H1 (cell line): Measurements from ENCODE around the gene ASXL3. TPM values are rescaled to one million over a fixed set of nuclear protein-coding genes. Genes with fewer than 3 reads are reported as not detected.

Source experiments
- CTCF ChIA-PET: fragments of 300-600 bp; sonication (Branson Sonifier 250); formaldehyde crosslinking; loops from one replicate; lab custom pipeline; 2021; ENCODE audit not compliant: partially characterized antibody; lab: Charles Lee
- POLR2A ChIA-PET: fragments of 300-600 bp; sonication (Branson Sonifier 250); formaldehyde crosslinking; loops from one replicate; lab custom pipeline; 2021; ENCODE audit warnings: inconsistent platforms; ENCODE audit not compliant: partially characterized antibody; lab: Charles Lee
- DNase-seq, 2 experiments: peaks; one replicate each; pipeline versions ENCODE4 v3.0.0 to v3.0.0-alpha.2; 2010 to 2022; ENCODE audit warnings: low spot score in 2 of 2, low read depth in 1 of 2, mixed read lengths in 1 of 2
- FAIRE-seq: peaks from 2 replicates; lab custom pipeline; 2011; peaks lifted over from hg19 to GRCh38; lab: Jason Lieb, UNC
- H2AFZ ChIP-seq: 2 replicates; pipeline ENCODE4 v1.8.1; 2012; ENCODE audit warnings: low read length, inconsistent platforms
- H2AK5ac ChIP-seq: 2 replicates; pipeline ENCODE4 v1.6.1; 2013; ENCODE audit warnings: low read depth, low read length
- H2BK120ac ChIP-seq: replicated peaks from 2 replicates; pipeline ENCODE3; 2013; ENCODE audit warnings: low read depth, low read length, inconsistent platforms
- H2BK12ac ChIP-seq: 2 replicates; pipeline ENCODE4 v1.6.1; 2013; ENCODE audit warnings: low read depth, low read length
- H2BK15ac ChIP-seq: 2 replicates; pipeline ENCODE4 v1.6.1; 2013; ENCODE audit warnings: low read length
- H2BK20ac ChIP-seq: 2 replicates; pipeline ENCODE4 v1.6.1; 2013; ENCODE audit warnings: low read length
- H2BK5ac ChIP-seq: 2 replicates; pipeline ENCODE4 v1.6.1; 2013; ENCODE audit warnings: low read depth, low read length
- H3K14ac ChIP-seq: 2 replicates; pipeline ENCODE4 v1.6.1; 2013; ENCODE audit warnings: inconsistent platforms; ENCODE audit not compliant: insufficient read length
- H3K18ac ChIP-seq: 2 replicates; pipeline ENCODE4 v1.6.1; 2013; ENCODE audit warnings: low read length; ENCODE audit errors: extremely low read depth
- H3K23ac ChIP-seq: 2 replicates; pipeline ENCODE4 v1.6.1; 2013; ENCODE audit warnings: inconsistent platforms; ENCODE audit not compliant: insufficient read length
- H3K23me2 ChIP-seq: 2 replicates; pipeline ENCODE4 v1.6.1; 2013; ENCODE audit warnings: low read depth, low read length
- H3K27ac ChIP-seq: 2 replicates; pipeline ENCODE4 v1.6.1; 2011; ENCODE audit warnings: low read depth, low read length, inconsistent platforms
- H3K27me3 ChIP-seq, 4 experiments: replicated peaks in 1 of 4; 1 replicate in 1 of 4; 2 replicates in 3 of 4; pipeline versions ENCODE4 v1.6.1 to v1.8.1; 2011 to 2013; ENCODE audit warnings: low read length in 3 of 4, mild to moderate bottlenecking in 3 of 4, inconsistent platforms in 2 of 4, mixed read lengths in 2 of 4, moderate library complexity in 1 of 4; ENCODE audit not compliant: control insufficient read depth in 3 of 4, insufficient read depth in 3 of 4; ENCODE audit errors: extremely low read depth in 1 of 4
- H3K36me3 ChIP-seq, 4 experiments: 2 replicates each; pipeline versions ENCODE4 v1.6.1 to v1.8.1; 2011 to 2013; ENCODE audit warnings: mild to moderate bottlenecking in 4 of 4, low read length in 3 of 4, moderate library complexity in 2 of 4, control low read depth in 1 of 4, inconsistent platforms in 1 of 4; ENCODE audit not compliant: insufficient read depth in 4 of 4, control insufficient read depth in 2 of 4
- H3K4ac ChIP-seq: replicated peaks from 2 replicates; pipeline ENCODE3; 2013; ENCODE audit warnings: low read length, low read depth, mixed read lengths, inconsistent platforms; ENCODE audit not compliant: insufficient read length
- H3K4me1 ChIP-seq, 4 experiments: replicated peaks in 1 of 4; 1 replicate in 1 of 4; 2 replicates in 3 of 4; pipeline versions ENCODE4 v1.6.1 to v1.8.1; 2011 to 2013; ENCODE audit warnings: low read length in 3 of 4, inconsistent platforms in 2 of 4, mixed read lengths in 1 of 4; ENCODE audit not compliant: insufficient read depth in 4 of 4, control insufficient read depth in 3 of 4
- H3K4me2 ChIP-seq, 2 experiments: 2 replicates each; pipeline versions ENCODE4 v1.6.1 to v1.8.1; 2011 to 2013; ENCODE audit warnings: low read depth in 2 of 2, low read length in 2 of 2, control low read depth in 1 of 2, inconsistent platforms in 1 of 2, mild to moderate bottlenecking in 1 of 2; ENCODE audit not compliant: insufficient read depth in 1 of 2
- H3K4me3 ChIP-seq, 4 experiments: fragments of 200-600, 300-600 bp in 1 of 4; sonication (generic), shearing (Covaris generic), sonication (Bioruptor Twin) in 1 of 4; 2 replicates each; pipeline versions ENCODE4 v1.5.1 to v1.8.1; 2011 to 2016; ENCODE audit warnings: low read length in 4 of 4, low read depth in 3 of 4, control low read depth in 2 of 4, inconsistent platforms in 2 of 4, mild to moderate bottlenecking in 2 of 4, mixed read lengths in 1 of 4, moderate library complexity in 1 of 4; ENCODE audit not compliant: insufficient read depth in 2 of 4; ENCODE audit errors: extremely low read depth in 1 of 4
- H3K56ac ChIP-seq: replicated peaks from 2 replicates; pipeline ENCODE3; 2013; ENCODE audit warnings: low read depth, mild to moderate bottlenecking, mixed read lengths, low read length, inconsistent platforms; ENCODE audit not compliant: insufficient read length
- H3K79me1 ChIP-seq: 2 replicates; pipeline ENCODE4 v1.6.1; 2013; ENCODE audit warnings: low read depth, low read length, control low read depth
- H3K79me2 ChIP-seq, 2 experiments: 2 replicates each; pipeline versions ENCODE4 v1.6.1 to v1.8.1; 2012 to 2013; ENCODE audit warnings: low read length in 2 of 2, mild to moderate bottlenecking in 2 of 2, inconsistent platforms in 1 of 2; ENCODE audit not compliant: insufficient read depth in 2 of 2, control insufficient read depth in 1 of 2
- H3K9ac ChIP-seq, 4 experiments: replicated peaks in 1 of 4; 1 replicate in 1 of 4; 2 replicates in 3 of 4; pipeline versions ENCODE4 v1.6.1 to v1.8.1; 2011 to 2013; ENCODE audit warnings: low read depth in 3 of 4, low read length in 3 of 4, control low read depth in 2 of 4, mild to moderate bottlenecking in 2 of 4, moderate library complexity in 2 of 4, inconsistent platforms in 1 of 4; ENCODE audit errors: extremely low read depth in 1 of 4
- H3K9me3 ChIP-seq, 2 experiments: 2 replicates each; pipeline versions ENCODE4 v1.6.1 to v1.8.1; 2012 to 2013; ENCODE audit warnings: mild to moderate bottlenecking in 2 of 2, moderate library complexity in 2 of 2, control low read depth in 1 of 2, inconsistent platforms in 1 of 2, low read depth in 1 of 2, low read length in 1 of 2, mixed read lengths in 1 of 2; ENCODE audit not compliant: insufficient read depth in 2 of 2
- H4K20me1 ChIP-seq, 2 experiments: replicated peaks in 1 of 2; 2 replicates each; pipeline versions ENCODE3 to v1.8.1; 2011 to 2013; ENCODE audit warnings: inconsistent platforms in 2 of 2, low read length in 2 of 2, mild to moderate bottlenecking in 1 of 2; ENCODE audit not compliant: insufficient read depth in 2 of 2, control insufficient read depth in 1 of 2
- H4K5ac ChIP-seq: 2 replicates; pipeline ENCODE4 v1.6.1; 2013; ENCODE audit warnings: low read length, low read depth, mixed read lengths, inconsistent platforms; ENCODE audit not compliant: insufficient read length
- H4K8ac ChIP-seq: 2 replicates; pipeline ENCODE4 v1.8.0; 2013; ENCODE audit warnings: mild to moderate bottlenecking, moderate library complexity, low read length, inconsistent platforms; ENCODE audit not compliant: insufficient read depth; ENCODE audit errors: extremely low read depth
- H4K91ac ChIP-seq: replicated peaks from 2 replicates; pipeline ENCODE3; 2013; ENCODE audit warnings: low read length, mixed read lengths, inconsistent platforms; ENCODE audit not compliant: insufficient read length
- JUN ChIP-seq: IDR thresholded peaks from 2 replicates; pipeline ENCODE4 v1.6.1; 2011; ENCODE audit warnings: low read depth, mild to moderate bottlenecking, improper control_type of control experiment, low read length
- KDM4A ChIP-seq: IDR thresholded peaks from one replicate; pipeline ENCODE4 v1.7.1; 2012; ENCODE audit warnings: low read depth, mild to moderate bottlenecking, moderate library complexity, low read length, inconsistent platforms; ENCODE audit not compliant: severe bottlenecking
- WGBS, 2 experiments: shearing (Covaris generic) in 1 of 2; methylation state at CpG; one replicate each; pipeline versions ENCODE4 v1.1.6 to v1.1.7; 2013 to 2015; ENCODE audit warnings: low lambda C conversion rate in 2 of 2, mixed read lengths in 2 of 2, inconsistent platforms in 1 of 2, low coverage in 1 of 2, missing lambda C conversion rate in 1 of 2; ENCODE audit not compliant: insufficient replicate concordance in 2 of 2, insufficient coverage in 1 of 2, insufficient read length in 1 of 2; ENCODE audit errors: extremely low coverage in 1 of 2, missing lambda C conversion rate in 1 of 2; 5-methylcytosine and 5-hydroxymethylcytosine counted together
- polyA plus RNA-seq, 7 experiments: library from polyadenylated mRNA; depleted of rRNA in 3 of 7; stranded (reverse) in 5 of 7; unstranded in 2 of 7; fragments of >200 nt in 5 of 7; fragments of 200-250 nt in 2 of 7; gene quantifications; 1 replicate in 5 of 7; 2 replicates in 1 of 7; 4 replicates in 1 of 7; pipeline versions ENCODE4 v1.2.1 to v1.2.3, GENCODE V29; 2011 to 2013; ENCODE audit warnings: missing spikeins in 2 of 7, mixed read lengths in 2 of 7
- total RNA-seq: library from RNA; stranded (reverse); fragmentation: NEBNext Ultra II Directional; extraction: Animal tissue kit (Norgen Biotek cat#: 25700); gene quantifications from 2 replicates; pipeline ENCODE4 v1.2.1, GENCODE V29; 2021

The ASXL3 gene
- total and polyA plus RNA-seq, 2 of the 8 experiments (the other 6 are each of a cell fraction or from before 2014, with no cell fraction given) = 0.08 to 1.3 TPM

- POLR2A ChIA-PET = no interaction called here
These were observed 157.4 kb downstream of the ASXL3 start for GRCh38 chr18:33735428-33735827.

More at GRCh38 chr18:33735428-33735827, 157.4 kb downstream of the ASXL3 start:
- Histone ChIP-seq H3K9me3 (no peaks in the 10 kb centered on the region), H3K23me2 (no peaks in the 10 kb centered on the region), H4K5ac (no peak overlapping the region), H3K27ac (no peak overlapping the region), H3K18ac (no peak overlapping the region), H4K20me1 (no peaks in the 10 kb centered on the region), H3K36me3 (no peaks in the 10 kb centered on the region), H3K23ac (no peak overlapping the region), H3K4ac (no peak overlapping the region), H3K79me2 (no peaks in the 10 kb centered on the region), H2BK120ac (no peak overlapping the region), H3K27me3 (no peaks in the 10 kb centered on the region), H3K79me1 (no peaks in the 10 kb centered on the region), H3K9ac (no peak overlapping the region), H3K4me1 (no peaks in the 10 kb centered on the region; a peak in 3 of 7 replicates), H3K14ac (no peak overlapping the region), H2AK5ac (no peak overlapping the region), H2BK5ac (no peak overlapping the region), H3K4me2 (no peak overlapping the region), H3K56ac (no peak overlapping the region), H4K91ac (no peak overlapping the region), H4K8ac (no peak overlapping the region), H2BK12ac (no peak overlapping the region), H2BK15ac (no peak overlapping the region), H3K4me3 (no peak overlapping the region), H2BK20ac (no peak overlapping the region), H2AFZ (no peak overlapping the region)
- DNase-seq (no peak), FAIRE-seq (no peak)
- 29% methylated on average over 1 of the region's 1 CpG; no CpG with 5 or more reads in 1 of the 2 experiments for WGBS, 2 experiments
- TF ChIP-seq JUN = no peak
- TF ChIP-seq KDM4A = no peak
- CTCF ChIA-PET = interaction anchor here (1.0 to 1.4 kb wide), 5 partner anchors 10 to 162 kb away, joined by 3 to 8 read pairs (median 4); no protein-coding TSS in a partner anchor
